Measurements from ENCODE around the gene IGFBPL1.

The IGFBPL1 gene

DNA sequence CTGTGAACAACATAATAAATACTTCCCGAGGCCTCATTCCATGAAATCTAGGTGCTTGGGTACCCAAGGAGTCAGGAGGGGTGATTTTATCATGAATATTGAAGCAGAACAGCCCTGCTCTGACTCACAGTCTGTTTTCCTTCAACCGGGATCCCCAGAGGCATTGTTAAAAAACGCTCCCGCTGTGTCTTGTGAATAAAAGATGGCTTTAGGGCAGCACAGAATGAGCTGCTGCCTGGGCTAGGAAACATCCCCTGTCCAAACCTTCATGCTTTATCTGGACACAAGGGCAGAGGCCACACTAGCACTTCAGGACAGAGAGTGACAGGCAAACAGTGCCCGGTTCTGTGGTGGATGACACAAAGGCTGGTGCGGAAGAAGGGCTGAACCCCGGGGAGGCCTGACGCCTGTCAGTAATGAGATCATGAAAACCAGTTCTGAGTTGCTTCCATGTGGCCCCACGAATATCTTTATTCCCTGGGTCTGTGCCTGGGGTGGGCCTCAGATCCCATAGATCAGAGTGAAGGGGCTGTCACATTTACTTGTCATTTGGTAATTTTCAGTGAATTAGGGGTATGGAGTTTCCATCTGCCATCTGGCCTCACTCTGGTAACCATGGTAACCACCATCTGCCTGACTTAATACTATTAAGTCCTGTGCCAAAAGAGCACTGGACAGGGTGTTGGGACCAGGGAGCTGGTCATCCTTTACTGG is 2.6 kb downstream of the IGFBPL1 start:
- Histone ChIP-seq H3K4me1 (ENCODE audit: insufficient read depth, low read length) (peaks cover 59% of the 10 kb centered on the region), H3K4me3 (ENCODE audit: low read length) (peak overlapping the region; percentile 69), H3K9me3 (ENCODE audit: low read length) (no peaks in the 10 kb centered on the region), H3K36me3 (ENCODE audit: insufficient read depth, low read length) (peaks cover 10% of the 10 kb centered on the region), H3K27me3 (ENCODE audit: insufficient read depth, low read length) (no peaks in the 10 kb centered on the region), H2AFZ (ENCODE audit: low read depth, low read length) (no peak overlapping the region)

DNA sequence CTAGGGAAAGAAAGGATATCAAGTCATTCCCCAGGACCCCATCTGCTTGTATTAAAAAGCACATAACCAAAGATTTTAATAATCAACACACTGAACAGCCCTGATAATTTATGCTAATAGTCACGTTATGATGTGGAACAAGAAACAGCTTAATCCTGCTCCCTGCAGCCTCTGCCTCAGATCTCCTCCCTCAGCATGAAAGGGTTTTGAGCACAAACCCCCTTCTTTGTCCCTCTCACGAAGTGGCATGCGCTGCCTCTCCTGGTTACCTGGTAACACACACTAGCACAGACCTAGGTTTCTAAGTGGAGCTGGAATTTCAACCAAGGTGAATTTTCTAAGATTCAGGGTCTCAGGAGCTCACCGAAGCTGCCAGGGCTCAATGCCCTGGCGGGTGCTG is 5.1 kb downstream of the IGFBPL1 start:
- H3K4me3 ChIP-seq (ENCODE audit: low read length): no peak overlapping the region
- no peaks in the 10 kb centered on the region for H3K27me3 ChIP-seq (ENCODE audit: insufficient read depth, low read length)
- peaks cover 19% of the 10 kb centered on the region for H3K36me3 ChIP-seq (ENCODE audit: insufficient read depth, low read length)
- H3K9me3 ChIP-seq (ENCODE audit: low read length): no peaks in the 10 kb centered on the region
- H2AFZ ChIP-seq (ENCODE audit: low read depth, low read length): no peak overlapping the region
- H3K4me1 ChIP-seq (ENCODE audit: insufficient read depth, low read length): peaks cover 69% of the 10 kb centered on the region

- Histone ChIP-seq H3K4me1 (ENCODE audit: insufficient read depth, low read length) (peaks cover 68% of the 10 kb centered on the region), H3K36me3 (ENCODE audit: insufficient read depth, low read length) (peaks cover 22% of the 10 kb centered on the region), H3K4me3 (ENCODE audit: low read length) (no peak overlapping the region), H3K27me3 (ENCODE audit: insufficient read depth, low read length) (no peaks in the 10 kb centered on the region), H2AFZ (ENCODE audit: low read depth, low read length) (no peak overlapping the region), H3K9me3 (ENCODE audit: low read length) (no peaks in the 10 kb centered on the region)
Observed at GRCh38 chr9:38418366-38418765, 5.9 kb downstream of the IGFBPL1 start.

DNA sequence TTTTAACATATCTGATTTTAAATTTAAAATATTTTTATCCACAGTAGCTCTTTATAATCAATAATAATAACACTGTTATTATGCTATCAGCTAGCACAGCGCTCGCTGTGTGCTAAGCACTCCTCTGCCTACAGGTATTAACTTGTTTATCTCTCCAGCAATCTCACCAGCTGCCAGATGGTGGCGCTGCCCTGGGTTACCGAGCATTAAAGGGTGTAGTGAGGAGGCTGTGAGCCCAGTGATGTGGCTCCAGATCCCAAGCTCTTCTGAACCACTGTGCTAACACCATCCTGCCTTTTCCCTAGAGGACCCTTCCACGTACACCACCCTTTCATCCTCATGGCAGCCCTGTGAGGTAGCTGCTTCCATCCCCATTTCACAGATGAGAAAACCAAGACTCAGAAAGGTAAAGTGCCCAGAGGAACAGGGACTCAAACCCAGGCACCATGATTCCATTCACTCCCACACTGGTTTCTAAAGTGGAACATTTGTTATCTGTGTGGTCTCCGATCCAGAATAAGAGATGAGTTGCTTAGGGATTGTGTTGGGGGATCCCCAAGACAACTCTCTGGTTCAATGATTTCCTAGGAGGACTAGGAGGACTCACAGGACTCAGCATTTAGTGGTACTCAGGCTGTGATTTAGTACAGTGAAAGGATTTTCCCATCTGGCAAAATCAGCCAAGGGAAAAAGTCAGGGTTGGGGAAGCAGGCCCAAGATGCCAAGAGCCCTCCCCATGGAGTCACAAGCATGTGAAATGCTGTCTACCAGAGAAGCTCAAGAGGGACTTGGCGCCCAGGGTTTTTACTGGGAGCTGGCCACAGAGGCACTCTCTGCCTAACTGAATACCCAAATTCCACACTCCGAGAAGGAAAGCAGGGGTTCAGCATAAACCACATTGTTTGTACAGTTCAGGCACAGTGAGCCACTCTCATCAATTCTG is 7.0 kb downstream of the IGFBPL1 start:
- Histone ChIP-seq H3K4me1 (ENCODE audit: insufficient read depth, low read length) (peaks cover 57% of the 10 kb centered on the region), H3K27me3 (ENCODE audit: insufficient read depth, low read length) (no peaks in the 10 kb centered on the region), H3K36me3 (ENCODE audit: insufficient read depth, low read length) (peaks cover 33% of the 10 kb centered on the region), H2AFZ (ENCODE audit: low read depth, low read length) (no peak overlapping the region), H3K9me3 (ENCODE audit: low read length) (no peaks in the 10 kb centered on the region), H3K4me3 (ENCODE audit: low read length) (no peak overlapping the region)

DNA sequence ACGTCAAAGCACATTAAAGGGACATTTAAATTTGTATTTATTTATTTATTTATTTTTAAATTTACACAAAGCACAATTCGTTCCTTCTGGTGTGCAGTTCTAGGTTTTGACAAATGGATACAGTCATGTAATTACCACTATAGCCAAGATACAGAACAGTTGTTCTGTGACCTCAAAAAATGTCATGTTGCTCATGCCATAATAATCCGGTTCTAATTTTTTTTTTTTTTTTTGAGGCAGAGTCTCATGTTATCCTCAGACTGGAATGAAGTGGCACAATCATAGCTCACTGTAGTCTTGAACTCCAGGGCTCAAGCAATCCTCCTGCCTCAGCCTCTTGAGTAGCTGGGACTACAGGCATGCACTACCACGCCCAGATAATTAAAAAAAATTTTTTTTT is 7.8 kb downstream of the IGFBPL1 start:
- Histone ChIP-seq H3K36me3 (ENCODE audit: insufficient read depth, low read length) (peaks cover 40% of the 10 kb centered on the region), H3K4me1 (ENCODE audit: insufficient read depth, low read length) (peaks cover 51% of the 10 kb centered on the region), H2AFZ (ENCODE audit: low read depth, low read length) (no peak overlapping the region), H3K4me3 (ENCODE audit: low read length) (no peak overlapping the region), H3K27me3 (ENCODE audit: insufficient read depth, low read length) (no peaks in the 10 kb centered on the region), H3K9me3 (ENCODE audit: low read length) (no peaks in the 10 kb centered on the region)

DNA sequence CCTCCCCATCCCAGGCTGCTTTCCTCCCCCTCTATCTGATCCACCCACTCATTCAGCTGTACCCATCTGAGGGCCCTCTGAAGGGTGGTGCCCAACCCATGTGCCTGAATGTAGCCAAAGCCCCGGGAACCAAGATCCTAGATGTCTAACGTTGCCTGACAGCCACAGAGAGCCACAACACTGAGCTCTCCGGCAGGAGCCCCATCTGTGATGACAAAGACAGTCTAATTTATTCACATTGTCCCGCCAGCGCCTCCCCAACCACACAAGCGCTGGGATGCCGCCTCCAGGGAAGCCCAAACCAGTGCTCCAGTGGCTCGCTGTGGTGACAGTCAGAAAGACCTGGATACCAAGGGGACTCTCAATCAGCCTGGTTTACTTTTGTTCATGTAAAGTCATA is 8.4 kb downstream of the IGFBPL1 start:
- H3K27me3 ChIP-seq (ENCODE audit: insufficient read depth, low read length): no peaks in the 10 kb centered on the region
- H3K36me3 ChIP-seq (ENCODE audit: insufficient read depth, low read length): peaks cover 46% of the 10 kb centered on the region
- peaks cover 46% of the 10 kb centered on the region for H3K4me1 ChIP-seq (ENCODE audit: insufficient read depth, low read length)
- H3K4me3 ChIP-seq (ENCODE audit: low read length): no peak overlapping the region
- H2AFZ ChIP-seq (ENCODE audit: low read depth, low read length): no peak overlapping the region
- H3K9me3 ChIP-seq (ENCODE audit: low read length): no peaks in the 10 kb centered on the region

DNA sequence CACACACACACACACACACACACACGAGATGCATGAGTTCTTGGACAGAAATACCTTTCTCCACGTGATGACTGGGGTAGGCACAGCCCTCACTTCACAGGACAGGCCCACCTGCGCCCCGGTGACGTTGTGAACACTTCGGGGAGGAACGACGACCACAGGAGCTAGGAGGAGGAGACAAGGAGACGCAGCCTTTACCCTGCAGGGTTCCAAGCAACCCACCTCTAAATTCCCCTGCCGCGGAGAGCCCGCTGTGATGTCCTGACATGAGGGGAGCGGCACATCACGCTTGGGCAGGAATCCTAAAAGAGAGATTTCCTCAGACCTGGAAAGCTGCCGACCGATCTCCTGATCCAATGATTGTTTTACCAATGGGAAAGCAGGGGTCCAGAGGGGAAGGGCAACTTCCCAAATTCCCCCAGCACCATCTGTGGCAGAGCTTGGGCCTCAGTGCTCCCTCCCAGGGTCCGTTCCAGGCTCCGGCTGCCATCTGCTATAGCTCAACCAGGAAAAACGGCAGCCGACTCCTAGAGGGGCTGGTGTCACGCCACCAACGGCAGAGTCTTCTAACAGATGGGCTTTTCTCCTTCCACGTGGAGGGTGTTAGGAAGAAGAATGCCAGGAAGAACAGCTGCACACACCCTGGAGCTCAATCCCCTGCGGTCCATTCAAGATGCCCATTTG is 10.1 kb downstream of the IGFBPL1 start:
- peaks cover 32% of the 10 kb centered on the region for H3K4me1 ChIP-seq (ENCODE audit: insufficient read depth, low read length)
- H3K36me3 ChIP-seq (ENCODE audit: insufficient read depth, low read length): peaks cover 54% of the 10 kb centered on the region
- H3K9me3 ChIP-seq (ENCODE audit: low read length): no peaks in the 10 kb centered on the region
- no peaks in the 10 kb centered on the region for H3K27me3 ChIP-seq (ENCODE audit: insufficient read depth, low read length)
- no peak overlapping the region for H3K4me3 ChIP-seq (ENCODE audit: low read length)
- no peak overlapping the region for H2AFZ ChIP-seq (ENCODE audit: low read depth, low read length)

- H3K9me3 ChIP-seq (ENCODE audit: low read length): no peaks in the 10 kb centered on the region
- no peak overlapping the region for H3K4me3 ChIP-seq (ENCODE audit: low read length)
- H2AFZ ChIP-seq (ENCODE audit: low read depth, low read length): no peak overlapping the region
- peaks cover 23% of the 10 kb centered on the region for H3K4me1 ChIP-seq (ENCODE audit: insufficient read depth, low read length)
- H3K36me3 ChIP-seq (ENCODE audit: insufficient read depth, low read length): peaks cover 60% of the 10 kb centered on the region
- H3K27me3 ChIP-seq (ENCODE audit: insufficient read depth, low read length): no peaks in the 10 kb centered on the region
Observed at GRCh38 chr9:38413283-38413682, 11.0 kb downstream of the IGFBPL1 start.

DNA sequence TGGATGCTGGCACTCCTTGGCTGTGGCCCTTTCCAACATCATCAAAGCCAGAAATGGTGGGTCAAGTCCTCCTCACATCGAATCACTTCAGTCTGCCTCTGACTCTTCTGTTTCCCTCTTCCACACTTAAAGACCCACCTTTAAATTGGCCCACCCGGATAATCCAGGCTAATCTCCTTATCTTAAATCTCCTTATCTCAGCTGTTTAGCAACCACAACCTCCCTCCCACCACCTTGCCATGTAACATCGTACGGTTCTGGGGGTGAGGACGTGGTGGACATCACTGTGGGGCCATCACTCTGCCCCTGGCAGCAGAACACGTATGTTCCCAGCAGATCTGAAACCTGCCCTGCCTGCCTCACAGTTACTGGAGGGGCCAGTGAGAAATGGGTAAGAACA is 11.5 kb downstream of the IGFBPL1 start:
- H2AFZ ChIP-seq (ENCODE audit: low read depth, low read length): no peak overlapping the region
- no peaks in the 10 kb centered on the region for H3K27me3 ChIP-seq (ENCODE audit: insufficient read depth, low read length)
- H3K4me1 ChIP-seq (ENCODE audit: insufficient read depth, low read length): peaks cover 19% of the 10 kb centered on the region
- H3K36me3 ChIP-seq (ENCODE audit: insufficient read depth, low read length): peaks cover 55% of the 10 kb centered on the region
- H3K4me3 ChIP-seq (ENCODE audit: low read length): no peak overlapping the region
- no peaks in the 10 kb centered on the region for H3K9me3 ChIP-seq (ENCODE audit: low read length)

GRCh38 chr9:38408719-38409118 is 15.5 kb downstream of the IGFBPL1 start:
- Histone ChIP-seq H3K9me3 (ENCODE audit: low read length) (no peaks in the 10 kb centered on the region), H3K4me3 (ENCODE audit: low read length) (no peak overlapping the region), H2AFZ (ENCODE audit: low read depth, low read length) (no peak overlapping the region), H3K4me1 (ENCODE audit: insufficient read depth, low read length) (no peaks in the 10 kb centered on the region), H3K27me3 (ENCODE audit: insufficient read depth, low read length) (no peaks in the 10 kb centered on the region), H3K36me3 (ENCODE audit: insufficient read depth, low read length) (peaks cover 56% of the 10 kb centered on the region)

DNA sequence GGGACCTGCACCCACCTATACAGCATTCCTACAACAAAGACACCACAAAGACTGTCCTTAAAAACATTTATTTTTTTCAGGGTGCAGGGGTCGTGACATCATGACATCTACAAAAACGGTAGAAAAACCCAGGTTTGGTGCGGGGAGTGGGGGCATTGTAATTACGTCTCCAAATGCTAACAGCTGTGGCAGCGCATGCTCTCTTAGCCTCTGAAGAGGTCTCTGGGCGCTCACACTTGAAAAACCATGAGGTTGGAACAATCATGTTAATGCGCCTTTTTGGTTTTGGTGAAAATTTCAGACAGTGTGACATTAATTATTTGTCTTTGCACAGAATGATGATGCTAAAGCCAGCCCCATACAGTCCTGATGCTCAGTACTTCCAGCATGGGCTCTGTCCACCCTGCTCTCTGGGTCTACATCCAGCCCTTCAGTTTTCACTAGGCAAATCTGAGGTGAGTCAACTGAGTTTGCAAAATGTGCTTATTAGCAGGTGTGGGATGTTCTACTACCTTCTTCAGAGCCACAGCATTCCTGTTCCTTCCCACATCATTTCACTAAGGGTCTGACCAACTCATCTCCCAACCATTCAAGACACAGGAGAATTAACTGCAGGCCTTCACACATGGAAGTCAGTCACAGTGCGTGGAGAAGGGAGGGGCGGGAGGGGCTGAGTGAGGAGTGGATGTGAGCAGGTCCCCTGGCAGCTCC is 17.6 kb downstream of the IGFBPL1 start:
- H3K36me3 ChIP-seq (ENCODE audit: insufficient read depth, low read length): peaks cover 39% of the 10 kb centered on the region
- no peak overlapping the region for H3K4me3 ChIP-seq (ENCODE audit: low read length)
- no peaks in the 10 kb centered on the region for H3K9me3 ChIP-seq (ENCODE audit: low read length)
- no peaks in the 10 kb centered on the region for H3K4me1 ChIP-seq (ENCODE audit: insufficient read depth, low read length)
- no peaks in the 10 kb centered on the region for H3K27me3 ChIP-seq (ENCODE audit: insufficient read depth, low read length)
- H2AFZ ChIP-seq (ENCODE audit: low read depth, low read length): no peak overlapping the region

GRCh38 chr9:38405785-38406184 is 18.5 kb downstream of the IGFBPL1 start:
- H3K4me1 ChIP-seq (ENCODE audit: insufficient read depth, low read length): peaks cover 2% of the 10 kb centered on the region
- H3K36me3 ChIP-seq (ENCODE audit: insufficient read depth, low read length): peaks cover 31% of the 10 kb centered on the region
- H2AFZ ChIP-seq (ENCODE audit: low read depth, low read length): no peak overlapping the region
- H3K9me3 ChIP-seq (ENCODE audit: low read length): no peaks in the 10 kb centered on the region
- H3K4me3 ChIP-seq (ENCODE audit: low read length): no peak overlapping the region
- H3K27me3 ChIP-seq (ENCODE audit: insufficient read depth, low read length): no peaks in the 10 kb centered on the region
